Adrenal gland (tissue), 5 donors: ENCODE results near the gene GLB1L3.

Experiments
- CTCF ChIP-seq, 6 experiments: fragments of 450-650 bp in 4 of 6; fragments of 200-600 bp in 2 of 6; sonication (generic) in 1 of 6; IDR thresholded peaks; 1 replicate in 5 of 6; 2 replicates in 1 of 6; pipeline versions ENCODE4 v1.5.1 to v1.8.0; 2016 to 2021; ENCODE audit warnings: antibody characterized with exemption in 6 of 6, mild to moderate bottlenecking in 2 of 6, moderate library complexity in 1 of 6
- POLR2A ChIP-seq, 2 donors: fragments of 450-650 bp; IDR thresholded peaks; one replicate each; pipeline ENCODE4 v1.6.1; 2017; ENCODE audit warnings: antibody characterized with exemption in 2 of 2, mild to moderate bottlenecking in 2 of 2, moderate library complexity in 1 of 2
- donor health status: DM: no; HTN: no; CAD: no.

- TF ChIP-seq CTCF (IDR thresholded peaks at IDR 0.05) (no peak), POLR2A (IDR thresholded peaks at IDR 0.05) (no peak)
Observed at GRCh38 chr11:134289167-134289566, 13.0 kb downstream of the GLB1L3 start.
